ENCODE data around the gene SLC12A9.
"Not testable (repeated sequence)": the region's sequence is repeated elsewhere in the genome, so short reads cannot be mapped to it uniquely, and the experiment has no call there.

Gene SLC12A9

GRCh38 chr7:100808354-100808875 is 44.1 kb upstream of the SLC12A9 start:
- DNase-seq (ENCODE audit: low read depth), result no peak
- H3K4me3 ChIP-seq (ENCODE audit: low read length), result no peak overlapping the region
- TF ChIP-seq CTCF (conservative IDR thresholded peaks at IDR 0.05; ENCODE audit: low read length), result no peak

- no peak for DNase-seq (ENCODE audit: low read depth)
- TF ChIP-seq CTCF (conservative IDR thresholded peaks at IDR 0.05; ENCODE audit: low read length), result no peak
Observed at GRCh38 chr7:100811480-100811879, 41.0 kb upstream of the SLC12A9 start.

GRCh38 chr7:100812729-100813128 is 39.8 kb upstream of the SLC12A9 start:
- no peak overlapping the region for H3K4me3 ChIP-seq (ENCODE audit: low read length)

More at GRCh38 chr7:100811480-100811879, 41.0 kb upstream of the SLC12A9 start:
- no peak overlapping the region for H3K4me3 ChIP-seq (ENCODE audit: low read length)

GRCh38 chr7:100816515-100816914 is 36.0 kb upstream of the SLC12A9 start:
- DNase-seq (ENCODE audit: low read depth); H3K4me3 ChIP-seq (ENCODE audit: low read length): not testable (repeated sequence)

More at GRCh38 chr7:100812729-100813128, 39.8 kb upstream of the SLC12A9 start:
- no peak for TF ChIP-seq CTCF (conservative IDR thresholded peaks at IDR 0.05; ENCODE audit: low read length)
- DNase-seq (ENCODE audit: low read depth), result no peak

GRCh38 chr7:100817097-100817496 is 35.4 kb upstream of the SLC12A9 start:
- DNase-seq (ENCODE audit: low read depth), result no peak
- H3K4me3 ChIP-seq (ENCODE audit: low read length), result no peak overlapping the region
- no peak for TF ChIP-seq CTCF (conservative IDR thresholded peaks at IDR 0.05; ENCODE audit: low read length)

GRCh38 chr7:100818366-100818765 is 34.1 kb upstream of the SLC12A9 start:
- no peak for DNase-seq (ENCODE audit: low read depth)
- no peak overlapping the region for H3K4me3 ChIP-seq (ENCODE audit: low read length)
- TF ChIP-seq CTCF (conservative IDR thresholded peaks at IDR 0.05; ENCODE audit: low read length), result no peak

- DNase-seq (ENCODE audit: low read depth), result no peak
- no peak overlapping the region for H3K4me3 ChIP-seq (ENCODE audit: low read length)
- no peak for TF ChIP-seq CTCF (conservative IDR thresholded peaks at IDR 0.05; ENCODE audit: low read length)
Observed at GRCh38 chr7:100818825-100819224, 33.7 kb upstream of the SLC12A9 start.

- TF ChIP-seq CTCF (conservative IDR thresholded peaks at IDR 0.05; ENCODE audit: low read length), result no peak
- no peak for DNase-seq (ENCODE audit: low read depth)
- H3K4me3 ChIP-seq (ENCODE audit: low read length), result no peak overlapping the region
Observed at GRCh38 chr7:100819586-100819985, 32.9 kb upstream of the SLC12A9 start.
